CD4-positive, alpha-beta T cell treated with Interleukin-12 subunit alpha and Interleukin-12 subunit beta, for 1 hour (primary cell): ENCODE results near the gene LCNL1.
A peak's percentile ranks its signal among the peaks of the same experiment; 100 is the strongest.

Experiments used
- DNase-seq: peaks from one replicate; pipeline ENCODE4 v3.0.0-alpha.2; 2020

LCNL1 gene

DNA sequence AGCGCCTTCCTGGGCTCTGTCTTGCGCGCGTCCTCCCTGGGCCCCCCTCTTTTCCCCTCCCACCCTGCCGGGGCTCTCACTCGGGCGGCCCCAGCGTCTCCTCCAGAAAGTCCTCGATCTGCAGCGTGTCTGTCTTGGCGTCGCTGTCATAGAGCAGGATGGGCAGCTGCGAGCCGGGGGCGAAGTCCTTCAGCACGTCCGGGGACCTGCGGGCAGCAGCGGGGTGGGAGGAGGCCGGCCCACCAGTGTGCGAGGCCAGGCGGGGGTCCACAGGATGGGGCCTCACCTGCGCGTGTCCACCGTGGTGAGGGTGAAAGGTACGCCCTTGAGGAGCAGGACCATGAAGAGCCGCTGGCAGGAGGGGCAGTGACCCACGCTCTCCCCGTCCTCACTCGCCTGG lies 12.6 kb downstream of the LCNL1 start:
- DNase-seq: no peak

DNA sequence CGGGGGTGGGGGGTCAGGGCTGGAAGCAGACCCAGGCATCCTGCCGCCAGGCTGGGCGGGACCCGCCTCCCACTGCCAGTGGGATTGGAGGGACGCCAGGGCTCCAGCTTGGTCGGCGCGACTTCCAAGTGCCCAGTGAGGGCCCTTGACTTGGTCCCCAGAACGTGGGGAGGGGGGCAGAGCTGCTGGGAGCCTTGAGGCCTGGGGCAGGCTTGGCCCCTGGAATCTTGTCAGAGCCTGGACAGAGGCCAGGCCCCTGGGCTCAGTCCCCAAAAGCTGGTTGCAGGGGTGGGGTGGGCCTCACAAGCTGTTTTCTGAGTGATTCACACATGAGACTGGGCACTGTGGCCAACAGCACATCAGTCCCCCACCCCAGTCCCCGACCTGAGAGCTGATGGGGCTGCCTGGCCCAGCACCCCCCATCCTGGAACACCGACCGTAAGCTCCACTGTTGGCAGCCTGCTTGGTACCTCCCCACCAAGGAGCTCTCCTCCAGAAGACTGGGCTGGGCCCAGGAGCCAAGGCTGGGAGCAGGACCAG lies 13.0 kb downstream of the LCNL1 start:
- DNase-seq: no peak

DNA sequence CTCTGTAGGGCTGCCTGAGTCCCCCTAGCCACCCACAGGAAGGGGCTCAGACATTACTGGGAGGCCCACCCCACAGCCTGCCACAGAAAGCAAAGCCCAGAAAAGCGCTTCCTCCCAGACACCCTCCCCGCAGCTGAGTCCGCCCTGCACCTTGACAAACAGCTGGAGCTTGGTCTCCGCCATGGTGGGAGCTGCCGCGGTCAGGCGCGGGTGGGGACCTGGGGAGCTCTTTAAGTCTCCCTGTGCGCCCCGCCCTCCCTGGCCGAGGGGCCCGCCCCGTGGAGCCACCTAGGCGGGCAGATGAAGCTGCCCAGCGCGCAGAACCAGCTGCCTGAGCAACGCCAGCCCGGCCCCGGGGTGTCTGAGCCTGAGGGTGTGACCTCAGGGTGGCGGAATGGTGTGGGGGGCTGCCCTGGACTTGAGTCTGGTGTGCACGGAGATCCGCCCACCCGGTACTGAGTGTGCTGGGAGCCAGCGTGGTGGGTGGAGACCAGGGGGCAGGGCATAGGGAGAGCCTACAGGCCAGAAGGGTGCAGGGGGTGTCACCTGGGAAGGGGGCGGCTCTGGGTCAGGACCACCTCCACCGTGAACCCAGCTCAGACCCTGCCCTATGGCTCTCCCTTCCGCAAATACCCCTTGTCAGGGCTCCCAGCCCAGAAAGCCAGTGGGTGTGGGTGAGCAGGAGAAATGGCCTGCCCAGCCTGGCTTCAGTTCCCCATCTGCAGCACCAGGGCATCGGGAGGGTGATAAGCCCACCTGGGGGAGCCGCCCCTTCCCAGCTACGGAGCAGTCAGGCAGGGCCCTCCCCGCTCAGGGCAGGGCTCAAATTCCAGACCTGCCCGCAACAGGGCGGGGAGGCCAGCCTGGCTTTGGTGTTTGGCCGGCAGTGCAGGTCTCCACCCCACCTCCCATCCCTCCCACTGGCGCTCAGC lies 13.8 kb downstream of the LCNL1 start, which contains the start of gene CLIC3:
CLIC3 (minus strand) TSS at position 208 of the 932 bp plus-strand sequence; CDS start at position 183, 25 bp downstream.
- DNase-seq: peak; percentile 68

DNA sequence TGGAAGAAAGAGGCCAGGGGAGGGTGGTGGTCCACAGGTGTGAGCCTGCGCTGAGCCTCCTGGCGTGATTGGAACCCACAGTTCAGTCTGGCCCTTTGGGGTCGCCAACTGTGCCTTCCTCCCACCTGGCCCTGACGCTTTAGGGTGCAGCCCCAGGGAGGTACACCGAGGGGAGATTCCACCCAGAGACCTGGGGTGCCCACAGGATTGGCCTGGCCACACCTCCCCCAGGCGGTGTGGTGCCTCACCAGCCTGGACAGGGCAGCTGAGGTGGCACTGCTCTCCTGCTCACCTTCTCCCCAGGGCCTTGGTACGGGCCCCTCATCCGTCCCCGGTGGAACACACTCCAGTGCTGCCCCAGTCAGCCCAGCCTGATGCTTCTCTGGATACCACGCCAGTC lies 14.6 kb downstream of the LCNL1 start:
- DNase-seq: no peak

DNA sequence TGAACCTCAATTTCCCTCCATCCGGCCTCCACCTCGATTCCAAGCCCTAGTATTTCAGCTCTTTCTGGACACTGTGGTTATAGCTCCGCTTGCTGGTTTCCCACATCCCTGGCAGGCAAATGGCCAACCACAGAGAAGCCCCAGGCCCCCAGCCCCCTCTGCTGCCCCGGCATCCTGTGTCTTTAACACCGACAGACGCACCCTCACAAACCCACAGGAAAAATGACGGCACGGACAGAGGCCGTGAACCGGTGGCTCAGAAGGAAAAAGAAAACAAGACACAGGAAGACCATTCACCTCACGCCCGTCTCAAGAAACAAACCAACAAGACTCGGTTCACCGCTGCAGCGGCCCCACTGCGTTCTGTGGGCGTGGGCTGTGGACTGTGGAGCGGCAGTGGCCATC lies 15.0 kb downstream of the LCNL1 start:
- peak; percentile 50 for DNase-seq

DNA sequence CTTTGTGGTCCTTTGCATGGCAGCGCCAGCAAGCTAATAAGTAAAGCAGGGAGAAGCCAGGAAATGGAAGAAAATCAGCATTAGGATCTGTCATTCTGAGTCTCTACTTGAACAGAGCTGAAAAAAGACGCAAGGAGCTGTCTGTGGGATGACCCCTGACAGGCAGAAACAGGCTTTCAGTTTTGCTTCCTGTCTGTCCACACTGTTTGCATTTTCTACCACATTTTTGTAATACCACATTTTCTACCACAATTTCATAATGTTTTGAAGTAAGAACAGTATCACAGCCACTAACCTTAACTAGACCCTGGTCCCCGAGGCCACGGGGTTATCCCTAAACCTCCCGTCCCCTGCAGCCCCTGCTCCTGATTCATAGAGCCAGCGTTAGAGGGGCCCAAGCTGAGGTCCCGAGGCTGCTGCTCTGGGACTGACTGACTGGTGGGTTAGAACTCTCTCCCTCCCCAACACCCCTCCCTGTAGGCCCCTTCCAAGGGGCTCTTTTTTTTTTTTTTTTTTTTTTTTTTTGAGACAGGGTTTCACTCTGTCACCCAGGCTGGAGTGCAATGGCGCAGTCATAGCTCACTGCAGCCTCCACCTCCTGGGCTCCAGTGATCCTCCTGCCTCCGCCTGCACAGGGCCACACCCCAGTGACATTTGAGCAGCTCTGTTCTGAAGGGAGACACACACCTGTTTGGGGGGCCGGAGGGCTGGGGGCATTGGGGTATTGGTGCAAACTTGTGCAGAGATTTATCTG lies 17.6 kb downstream of the LCNL1 start:
- peak; percentile 51 for DNase-seq

DNA sequence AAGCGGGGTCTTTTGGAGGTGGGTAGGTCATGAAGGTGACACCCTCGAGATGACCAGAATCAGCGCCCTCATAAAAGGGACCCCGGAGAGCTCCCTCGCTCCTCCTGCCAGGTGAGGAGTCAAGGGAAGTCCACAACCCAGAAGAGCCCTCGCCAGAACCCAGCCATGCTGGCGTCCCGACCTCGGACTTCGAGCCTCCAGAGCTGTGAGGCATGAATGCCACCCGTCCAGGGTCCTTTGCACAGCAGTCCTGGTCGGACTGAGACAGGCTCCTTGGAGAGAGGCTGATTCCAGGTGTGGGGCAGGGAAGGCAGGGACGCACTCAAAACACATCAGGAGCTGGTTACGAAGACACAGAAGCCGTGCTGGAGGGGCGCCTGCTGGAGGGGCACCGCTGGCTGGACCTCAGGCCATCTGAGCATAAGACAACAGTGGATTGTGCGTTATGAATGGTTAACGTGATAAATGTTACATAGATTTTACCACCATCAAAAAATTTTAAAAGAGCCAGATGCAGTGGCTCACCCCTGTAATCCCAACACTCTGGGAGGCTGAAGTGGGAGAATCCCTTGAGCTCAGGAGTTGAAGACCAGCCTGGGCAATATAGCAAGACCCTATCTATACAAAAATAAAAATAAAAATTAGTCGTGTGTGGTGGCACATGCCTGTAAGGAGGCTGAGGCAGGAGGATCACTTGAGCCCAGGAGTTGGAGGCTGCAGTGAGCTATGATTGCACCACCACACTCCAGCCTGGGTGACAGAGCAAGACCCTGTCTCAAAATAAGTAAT lies 19.3 kb downstream of the LCNL1 start:
- DNase-seq: no peak

DNA sequence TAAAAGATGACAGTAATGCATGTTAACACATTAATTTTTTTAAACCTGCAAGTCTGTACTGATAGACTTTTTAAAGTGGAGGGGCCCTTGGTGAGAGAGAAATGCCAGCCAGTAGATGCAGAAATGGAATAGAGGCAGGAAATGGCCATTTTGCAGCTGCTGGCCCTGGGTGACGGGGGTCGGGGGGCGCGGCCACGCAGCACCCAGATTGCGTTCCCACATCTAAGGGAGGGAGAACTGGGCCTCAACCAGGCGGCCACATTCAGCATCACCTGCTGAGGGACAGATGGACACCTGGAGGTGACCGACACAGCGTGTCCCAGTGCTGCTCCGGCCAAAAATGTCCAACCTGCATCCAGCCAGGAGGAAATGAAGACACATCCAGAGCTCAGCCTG lies 19.9 kb downstream of the LCNL1 start:
- DNase-seq: no peak

DNA sequence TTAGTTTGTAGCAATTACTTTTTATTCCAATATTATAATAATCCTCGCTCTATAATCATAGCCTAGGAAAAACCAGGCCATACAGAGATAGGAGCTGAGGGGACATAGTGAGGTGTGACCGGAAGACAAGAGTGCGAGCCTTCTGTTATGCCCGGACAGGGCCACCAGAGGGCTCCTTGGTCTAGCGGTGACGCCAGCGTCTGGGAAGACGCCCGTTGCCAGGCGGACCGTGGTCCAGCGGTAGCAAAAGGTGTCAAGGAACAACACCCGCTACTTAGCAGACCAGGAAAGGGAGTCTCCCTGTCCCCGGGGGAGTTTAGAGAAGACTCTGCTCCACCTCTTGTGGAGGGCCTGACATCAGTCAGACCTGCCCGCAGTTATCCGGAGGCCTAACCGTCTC lies 21.5 kb downstream of the LCNL1 start:
- DNase-seq: peak; percentile 26

DNA sequence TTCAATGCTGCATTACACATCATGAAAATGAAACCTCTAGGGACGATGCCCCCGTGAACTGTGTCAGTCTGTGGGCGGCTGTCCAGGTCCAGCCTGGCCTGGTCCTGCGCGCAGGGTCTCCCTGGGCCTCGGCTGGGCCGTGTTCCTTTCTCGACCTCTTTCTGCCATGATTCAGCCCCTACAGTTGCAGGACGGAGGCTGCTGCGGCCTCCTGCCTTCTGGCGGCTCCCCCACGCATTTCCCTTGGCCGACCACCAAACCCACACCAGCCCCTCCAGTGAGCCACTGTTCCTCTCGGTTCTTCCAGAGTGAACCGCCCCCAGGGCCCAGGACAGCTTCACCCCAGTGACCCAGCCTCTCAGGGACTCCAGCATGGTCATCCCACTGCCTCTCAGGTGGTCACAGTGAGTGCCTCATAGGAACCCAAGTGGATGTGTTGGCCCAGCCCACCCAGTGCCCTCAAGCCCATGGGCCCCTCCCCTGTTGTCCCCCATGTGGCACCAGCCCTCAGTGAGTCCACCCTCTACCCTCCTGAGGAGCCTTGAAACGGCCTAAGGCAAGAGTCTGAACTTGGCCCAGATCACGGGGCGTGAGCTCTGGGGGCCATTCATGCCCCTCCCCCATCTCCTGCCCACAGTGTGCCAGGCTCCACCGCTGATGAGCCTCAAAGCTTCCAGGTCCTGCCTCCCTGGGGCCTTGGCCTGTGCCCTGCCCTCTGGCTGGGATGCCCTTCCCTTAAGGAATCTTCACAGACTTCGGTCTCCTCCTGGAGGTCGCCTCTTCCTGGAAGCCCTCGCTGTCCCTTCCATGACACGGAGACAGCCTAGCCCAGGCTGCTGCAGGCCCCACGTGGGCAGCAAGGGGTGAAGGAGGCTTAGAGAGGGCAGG lies 23.6 kb downstream of the LCNL1 start:
- DNase-seq: no peak

DNA sequence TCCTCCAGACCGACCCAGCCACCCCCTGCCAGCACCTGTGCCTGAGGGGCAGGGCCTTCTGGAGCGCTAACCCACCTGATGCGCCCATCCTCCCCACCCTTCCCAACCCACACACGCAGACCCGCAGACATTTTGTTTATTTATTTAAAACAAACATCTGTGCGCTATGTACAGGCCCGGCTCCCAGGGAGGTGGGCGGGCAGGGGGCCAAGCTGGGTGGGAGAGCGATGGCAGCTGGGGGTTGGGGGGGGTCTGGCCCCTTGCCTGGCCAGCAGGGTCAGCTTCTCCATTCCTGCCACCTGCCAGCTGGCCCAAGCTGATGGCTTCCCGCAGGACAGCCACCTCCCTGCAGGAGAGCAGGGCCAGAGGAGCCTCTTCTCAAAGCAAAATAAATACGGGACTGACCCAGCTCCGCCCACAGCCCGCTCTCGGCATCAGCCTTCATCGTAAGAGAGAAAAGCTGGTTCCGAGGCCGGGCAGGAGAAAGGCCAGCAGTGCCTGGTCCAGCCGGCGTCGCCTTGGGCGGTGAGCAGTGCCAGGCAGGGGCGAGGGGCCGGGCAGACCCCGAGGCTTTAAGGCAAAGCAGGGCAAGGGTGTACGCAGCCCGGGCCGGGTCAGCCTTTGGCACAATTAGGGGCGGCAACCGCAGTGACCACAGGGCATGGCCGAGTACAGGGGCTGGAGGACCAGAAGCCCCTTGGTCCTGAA lies 24.5 kb downstream of the LCNL1 start:
- DNase-seq: no peak

DNA sequence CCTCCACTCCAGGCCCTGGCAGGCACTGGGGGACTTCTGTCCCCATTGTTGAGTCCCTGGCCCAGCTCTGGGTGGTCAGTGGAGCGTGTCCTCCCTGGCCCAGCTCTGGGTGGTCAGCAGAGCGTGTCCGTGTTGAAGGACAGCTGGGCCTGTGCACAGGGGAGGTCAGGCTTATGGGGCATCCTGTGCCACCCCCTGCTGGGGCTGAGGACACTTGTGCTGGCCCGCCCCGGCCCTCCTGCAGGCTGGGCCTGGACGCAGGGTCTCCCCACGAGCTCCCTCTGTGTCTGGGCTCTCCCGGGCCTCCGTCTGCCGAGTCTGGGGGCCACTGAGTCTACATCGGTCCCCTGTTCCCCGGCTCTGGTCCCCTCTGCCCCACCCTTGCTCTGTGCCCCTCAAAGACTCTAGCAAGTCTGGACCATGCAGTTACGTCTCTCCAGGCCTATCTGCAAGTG lies 25.1 kb downstream of the LCNL1 start:
- DNase-seq: no peak

DNA sequence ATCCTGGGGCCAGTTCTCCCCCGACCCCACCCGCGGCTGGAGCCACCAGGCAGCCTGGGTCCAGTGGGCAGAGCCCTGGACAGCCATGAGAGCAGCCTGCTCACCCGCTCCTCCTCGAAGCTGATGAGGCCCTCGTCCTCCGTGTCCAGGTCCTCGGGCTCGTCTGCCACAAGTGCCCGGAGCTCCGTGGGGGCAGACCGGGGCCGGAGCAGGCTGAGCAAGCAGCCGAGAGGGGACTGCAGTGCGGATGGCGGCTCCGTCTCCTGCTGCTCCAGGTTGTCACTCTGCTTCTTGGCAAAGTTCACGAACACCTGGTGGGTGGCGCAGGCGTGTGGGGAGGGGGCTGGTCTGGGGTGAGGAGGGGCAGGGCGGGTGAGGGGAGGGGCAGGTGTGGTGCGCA lies 25.5 kb downstream of the LCNL1 start:
- DNase-seq: no peak

DNA sequence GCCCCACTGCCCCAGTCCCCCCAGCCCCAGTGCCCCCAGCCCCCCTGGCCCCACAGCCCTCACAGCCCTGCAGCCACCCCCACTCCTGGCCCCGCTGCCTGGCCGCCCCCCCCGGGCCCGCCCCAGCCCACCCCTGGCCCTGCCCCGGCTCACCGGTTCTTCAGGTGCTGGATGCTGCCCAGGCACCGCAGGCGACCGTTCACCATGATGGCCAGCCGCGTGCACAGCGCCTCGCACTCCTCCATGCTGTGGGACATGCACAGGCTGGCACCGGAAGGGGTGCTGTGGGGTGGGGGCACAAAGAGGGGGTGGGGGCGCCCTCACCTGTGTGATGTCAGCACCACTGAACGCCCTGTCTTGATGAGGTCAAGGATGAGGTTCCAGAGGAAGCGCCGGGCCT lies 26.4 kb downstream of the LCNL1 start:
- DNase-seq: no peak

DNA sequence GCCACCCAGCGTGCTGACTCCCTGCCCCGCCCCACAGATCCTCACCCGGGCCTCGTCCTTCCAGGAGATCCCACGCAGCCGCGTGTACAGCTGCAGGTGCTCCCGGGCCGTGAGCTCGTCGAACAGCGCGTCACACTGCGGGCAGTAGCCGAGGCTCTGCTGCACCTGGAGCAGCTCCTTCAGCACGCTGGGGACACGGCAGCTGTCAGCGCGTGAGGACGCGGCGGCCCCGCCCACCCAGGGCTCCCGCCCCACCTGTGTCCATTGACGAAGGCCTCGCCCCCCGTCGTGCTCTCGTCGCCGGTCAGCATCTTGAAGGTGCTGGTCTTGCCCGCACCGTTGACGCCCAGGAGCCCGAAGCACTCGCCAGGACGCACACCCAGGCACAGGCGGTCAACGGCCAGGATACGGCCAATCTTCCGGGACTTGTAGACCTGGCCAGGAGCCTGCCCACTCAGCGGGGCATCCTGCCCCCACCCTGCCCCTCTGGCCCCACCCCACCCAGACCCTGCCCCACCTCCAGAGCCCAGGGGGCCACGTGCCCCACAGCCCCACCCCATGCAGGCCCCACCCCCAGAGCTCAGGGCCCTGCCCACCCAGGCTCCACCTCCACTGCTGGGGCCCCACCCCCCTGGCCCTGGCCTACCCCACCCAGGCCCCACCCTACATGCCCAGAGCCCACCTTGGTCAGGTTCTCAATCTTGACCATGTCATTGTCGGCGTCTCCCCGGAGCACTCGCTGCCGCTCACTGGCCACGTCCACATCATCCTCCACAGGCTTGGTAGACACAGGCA lies 27.3 kb downstream of the LCNL1 start:
- no peak for DNase-seq

DNA sequence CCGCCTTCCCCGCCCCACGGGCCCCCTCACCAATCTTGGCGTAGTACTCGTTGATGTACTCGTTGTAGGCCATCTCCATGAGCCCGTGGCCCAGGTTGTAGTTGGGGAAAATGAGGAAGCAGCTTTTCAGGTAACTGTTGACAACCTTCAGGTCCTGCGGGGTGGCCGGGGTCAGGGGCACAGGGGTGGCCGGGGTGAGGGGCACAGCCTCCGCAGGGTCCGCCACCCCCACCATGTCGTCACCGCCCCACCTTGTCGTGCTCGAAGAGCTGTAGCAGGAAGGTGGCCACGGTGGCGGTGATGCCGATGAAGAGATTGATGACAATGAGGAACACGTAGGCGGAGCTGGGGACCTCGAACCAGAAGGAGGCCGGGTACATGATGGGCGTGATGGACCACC lies 28.4 kb downstream of the LCNL1 start:
- DNase-seq: no peak

DNA sequence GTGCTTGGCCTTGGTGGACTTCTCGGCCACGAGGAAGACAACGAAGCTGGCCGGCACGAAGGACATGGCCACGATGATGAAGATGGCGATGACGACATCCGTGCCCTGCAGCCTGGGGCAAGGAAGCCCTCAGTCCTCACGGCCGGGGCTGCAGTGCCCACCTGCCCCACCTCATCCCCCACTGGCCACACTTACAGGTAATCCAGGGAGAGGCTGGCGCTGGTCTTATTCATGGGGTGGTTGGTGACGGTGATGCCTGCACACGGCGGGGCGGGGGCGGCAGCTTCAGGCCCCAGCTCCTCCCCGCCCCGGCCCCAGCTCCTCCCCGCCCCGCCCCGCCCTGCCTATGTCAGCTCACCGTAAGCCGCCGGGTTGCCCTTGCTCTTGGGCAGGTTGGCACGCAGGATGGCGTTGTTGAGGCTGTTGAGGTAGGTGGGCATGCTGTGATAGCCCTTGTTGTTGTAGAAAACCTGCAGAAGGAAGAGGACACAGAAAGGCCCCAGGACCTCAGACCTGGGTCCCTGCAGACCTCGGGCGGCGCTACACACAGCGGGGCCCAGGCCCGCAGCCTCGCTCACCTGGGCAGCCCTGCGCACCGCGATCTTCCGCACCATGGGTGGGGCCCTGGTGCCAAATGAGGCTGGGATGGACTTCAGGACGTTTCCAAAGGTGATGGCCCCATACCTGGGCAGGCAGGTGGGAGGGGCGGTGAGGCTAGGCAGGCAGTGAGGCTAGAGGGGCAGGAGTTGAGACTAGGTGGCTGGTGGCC lies 29.3 kb downstream of the LCNL1 start:
- no peak for DNase-seq

DNA sequence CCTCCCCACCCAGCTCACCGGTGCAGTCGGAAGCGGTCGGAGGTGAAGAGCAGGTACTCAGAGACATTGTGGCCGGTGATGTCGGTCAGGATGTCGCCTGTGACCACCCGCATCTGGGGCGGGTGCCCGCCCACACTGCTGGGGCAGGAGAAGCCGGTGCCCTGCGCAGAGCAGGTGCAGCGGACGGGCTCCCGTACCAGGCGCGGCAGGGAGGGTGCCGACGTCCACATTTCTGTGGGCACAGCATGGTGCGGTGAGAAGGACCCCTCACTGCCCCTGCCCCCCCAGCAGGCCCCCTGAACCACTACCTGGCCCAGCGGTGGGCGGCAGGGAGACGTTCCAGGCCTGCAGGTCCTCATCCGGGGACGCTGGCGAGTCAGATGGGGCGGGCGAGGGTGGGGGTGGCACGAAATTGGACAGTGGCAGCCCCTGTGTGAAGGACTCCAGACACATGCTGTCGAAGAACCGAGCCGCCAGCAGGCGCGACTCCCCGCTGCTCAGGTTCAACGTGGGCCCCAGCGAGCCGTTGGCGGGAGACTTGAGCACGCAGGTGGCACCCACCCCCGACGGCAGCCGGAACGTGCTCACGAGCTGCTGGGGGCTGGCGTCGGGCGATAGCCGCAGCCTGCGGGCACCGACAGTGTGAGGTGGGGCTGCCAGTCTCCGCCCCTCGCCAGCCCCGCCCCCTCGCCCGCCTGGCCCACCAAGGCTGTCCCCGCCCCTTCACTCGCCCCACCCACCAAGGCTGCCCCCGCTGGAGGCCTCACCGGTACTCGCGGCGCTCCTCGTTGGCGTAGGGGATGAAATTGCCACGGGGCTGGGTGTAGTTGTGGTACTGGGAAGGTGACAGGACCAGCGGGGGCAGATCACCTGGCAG lies 30.1 kb downstream of the LCNL1 start:
- no peak for DNase-seq
